Astrocyte (in vitro differentiated cells and primary cell): Measurements from ENCODE around the gene REPIN1. TPM values are rescaled to one million over a fixed set of nuclear protein-coding genes. Genes with fewer than 3 reads are reported as not detected.

Source experiments
- DNase-seq: peaks from one replicate; pipeline ENCODE4 v3.0.0-alpha.2; 2010; ENCODE audit warnings: low read depth
- FAIRE-seq: peaks from 2 replicates; lab custom pipeline; 2011; peaks lifted over from hg19 to GRCh38; lab: Jason Lieb, UNC
- H2AFZ ChIP-seq: 2 replicates; pipeline ENCODE4 v1.6.0; 2012; ENCODE audit warnings: low read depth, low read length, inconsistent platforms
- H3K27ac ChIP-seq: 2 replicates; pipeline ENCODE4 v1.5.1; 2011; ENCODE audit warnings: low read depth, low read length, inconsistent platforms
- H3K27me3 ChIP-seq: 2 replicates; pipeline ENCODE4 v1.6.0; 2011; ENCODE audit warnings: low read length, inconsistent platforms; ENCODE audit not compliant: insufficient read depth
- H3K36me3 ChIP-seq: 2 replicates; pipeline ENCODE4 v1.5.1; 2011; ENCODE audit warnings: low read length, inconsistent platforms; ENCODE audit not compliant: insufficient read depth
- H3K4me1 ChIP-seq: 2 replicates; pipeline ENCODE4 v1.5.1; 2011; ENCODE audit warnings: low read length, inconsistent platforms; ENCODE audit not compliant: insufficient read depth
- H3K4me2 ChIP-seq: 2 replicates; pipeline ENCODE4 v1.6.0; 2012; ENCODE audit warnings: low read length, inconsistent platforms
- H3K4me3 ChIP-seq: 2 replicates; pipeline ENCODE4 v1.5.1; 2011; ENCODE audit warnings: low read depth, mild to moderate bottlenecking, low read length, inconsistent platforms; ENCODE audit not compliant: insufficient read depth
- H3K79me2 ChIP-seq: 2 replicates; pipeline ENCODE4 v1.6.0; 2012; ENCODE audit warnings: mild to moderate bottlenecking, low read length, inconsistent platforms; ENCODE audit not compliant: insufficient read depth
- H3K9ac ChIP-seq: 2 replicates; pipeline ENCODE4 v1.6.0; 2012; ENCODE audit warnings: mild to moderate bottlenecking, low read length, inconsistent platforms
- H3K9me3 ChIP-seq: 2 replicates; pipeline ENCODE4 v1.5.1; 2012; ENCODE audit warnings: low read depth, mild to moderate bottlenecking, low read length, inconsistent platforms; ENCODE audit not compliant: insufficient read depth
- H4K20me1 ChIP-seq: 2 replicates; pipeline ENCODE4 v1.6.0; 2012; ENCODE audit warnings: low read length, inconsistent platforms; ENCODE audit not compliant: insufficient read depth
- H3K27ac Mint-ChIP-seq: one replicate; pipeline ENCODE4 v1.8.0; 2021; ENCODE audit warnings: mild to moderate bottlenecking, mixed read lengths; ENCODE audit not compliant: unreplicated experiment
- H3K27me3 Mint-ChIP-seq: one replicate; pipeline ENCODE4 v1.8.0; 2021; ENCODE audit warnings: low read depth, mixed read lengths; ENCODE audit not compliant: unreplicated experiment
- H3K36me3 Mint-ChIP-seq: one replicate; pipeline ENCODE4 v1.8.0; 2021; ENCODE audit warnings: low read depth, mixed read lengths; ENCODE audit not compliant: unreplicated experiment
- H3K4me1 Mint-ChIP-seq: one replicate; pipeline ENCODE4 v1.8.0; 2021; ENCODE audit warnings: low read depth, mixed read lengths; ENCODE audit not compliant: unreplicated experiment
- H3K4me3 Mint-ChIP-seq: one replicate; pipeline ENCODE4 v1.8.0; 2021; ENCODE audit warnings: mild to moderate bottlenecking, moderate library complexity, mixed read lengths; ENCODE audit not compliant: unreplicated experiment
- H3K9me3 Mint-ChIP-seq: one replicate; pipeline ENCODE4 v1.8.0; 2021; ENCODE audit warnings: mild to moderate bottlenecking, mixed read lengths; ENCODE audit not compliant: unreplicated experiment
- EZH2 ChIP-seq: IDR thresholded peaks from 2 replicates; pipeline ENCODE4 v1.6.1; 2012; ENCODE audit warnings: mild to moderate bottlenecking, low read length, inconsistent platforms; ENCODE audit not compliant: insufficient read depth
- total RNA-seq: library from RNA; stranded (reverse); gene quantifications from 2 replicates; pipeline ENCODE4 v1.2.1, GENCODE V29; 2021
- TF ChIP-seq, protein P1 (sequence below): IDR thresholded peaks from 2 replicates; pipeline ENCODE4 v1.5.1; 2011; ENCODE audit warnings: low read depth, mild to moderate bottlenecking, inconsistent platforms, low read length, moderate library complexity; ENCODE audit not compliant: insufficient read depth

REPIN1 gene
- total RNA-seq, 1 donor from 2014 or later = 95.3 TPM

DNA sequence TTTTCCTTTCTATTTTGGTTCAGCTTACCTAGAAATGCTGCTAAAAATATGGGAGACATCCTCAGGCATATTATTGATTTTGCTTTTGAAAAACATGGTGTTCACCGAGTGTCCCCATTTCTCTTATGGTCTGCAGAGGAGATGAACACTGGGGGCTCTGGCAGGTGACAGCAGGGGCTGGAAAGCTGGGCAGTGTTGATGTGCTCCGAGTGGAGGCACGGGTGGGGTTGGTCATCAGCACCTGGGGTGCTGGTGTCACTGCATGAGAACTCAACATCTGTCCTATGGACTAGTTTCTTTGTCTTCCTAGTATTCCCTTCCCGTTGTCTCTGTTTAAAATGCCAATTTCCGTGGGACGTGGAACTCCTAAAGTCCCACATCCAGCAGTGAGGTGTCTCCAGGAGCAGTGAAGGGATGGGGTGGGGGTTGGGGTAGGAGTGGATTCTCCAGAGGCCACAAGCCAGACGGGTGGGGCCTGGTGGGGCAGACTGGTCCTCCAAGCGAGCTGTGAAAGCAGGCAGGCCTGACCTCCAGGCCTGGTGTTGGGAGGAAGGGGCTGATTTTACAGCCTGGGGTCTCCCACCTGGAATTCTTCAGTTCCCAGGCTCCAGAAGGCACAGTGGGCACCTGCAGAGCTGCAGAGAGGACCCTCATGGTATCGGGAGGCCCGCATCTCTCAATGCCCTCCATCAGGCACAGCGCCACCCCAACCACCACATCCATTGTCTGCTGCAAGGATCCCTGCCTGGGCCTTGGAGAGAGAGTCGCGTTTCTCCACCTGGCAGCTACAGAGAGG is 35.0 kb downstream of the REPIN1 start:
- H3K79me2 ChIP-seq = no peaks in the 10 kb centered on the region
- no peaks in the 10 kb centered on the region for H3K27me3 Mint-ChIP-seq
- peak overlapping the region; percentile 79 for H3K4me3 Mint-ChIP-seq
- no peak overlapping the region for H3K4me3 ChIP-seq
- peaks cover 64% of the 10 kb centered on the region for H3K4me1 Mint-ChIP-seq
- no peak overlapping the region for H3K4me2 ChIP-seq
- no peak for DNase-seq
- no peak overlapping the region for H3K27ac ChIP-seq
- peak overlapping the region; percentile 47 for H3K27ac Mint-ChIP-seq
- H4K20me1 ChIP-seq = peaks cover 12% of the 10 kb centered on the region
- peaks cover 11% of the 10 kb centered on the region for H3K36me3 Mint-ChIP-seq
- H3K9me3 ChIP-seq = no peaks in the 10 kb centered on the region
- H3K4me1 ChIP-seq = peaks cover 16% of the 10 kb centered on the region
- no peak overlapping the region for H2AFZ ChIP-seq
- H3K9me3 Mint-ChIP-seq = no peaks in the 10 kb centered on the region
- TF ChIP-seq, protein P1, sequence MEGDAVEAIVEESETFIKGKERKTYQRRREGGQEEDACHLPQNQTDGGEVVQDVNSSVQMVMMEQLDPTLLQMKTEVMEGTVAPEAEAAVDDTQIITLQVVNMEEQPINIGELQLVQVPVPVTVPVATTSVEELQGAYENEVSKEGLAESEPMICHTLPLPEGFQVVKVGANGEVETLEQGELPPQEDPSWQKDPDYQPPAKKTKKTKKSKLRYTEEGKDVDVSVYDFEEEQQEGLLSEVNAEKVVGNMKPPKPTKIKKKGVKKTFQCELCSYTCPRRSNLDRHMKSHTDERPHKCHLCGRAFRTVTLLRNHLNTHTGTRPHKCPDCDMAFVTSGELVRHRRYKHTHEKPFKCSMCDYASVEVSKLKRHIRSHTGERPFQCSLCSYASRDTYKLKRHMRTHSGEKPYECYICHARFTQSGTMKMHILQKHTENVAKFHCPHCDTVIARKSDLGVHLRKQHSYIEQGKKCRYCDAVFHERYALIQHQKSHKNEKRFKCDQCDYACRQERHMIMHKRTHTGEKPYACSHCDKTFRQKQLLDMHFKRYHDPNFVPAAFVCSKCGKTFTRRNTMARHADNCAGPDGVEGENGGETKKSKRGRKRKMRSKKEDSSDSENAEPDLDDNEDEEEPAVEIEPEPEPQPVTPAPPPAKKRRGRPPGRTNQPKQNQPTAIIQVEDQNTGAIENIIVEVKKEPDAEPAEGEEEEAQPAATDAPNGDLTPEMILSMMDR = no peak
- TF ChIP-seq EZH2 = no peak
- peak overlapping the region; percentile 88 for H3K9ac ChIP-seq
- FAIRE-seq = no peak
- no peaks in the 10 kb centered on the region for H3K36me3 ChIP-seq
- no peaks in the 10 kb centered on the region for H3K27me3 ChIP-seq

DNA sequence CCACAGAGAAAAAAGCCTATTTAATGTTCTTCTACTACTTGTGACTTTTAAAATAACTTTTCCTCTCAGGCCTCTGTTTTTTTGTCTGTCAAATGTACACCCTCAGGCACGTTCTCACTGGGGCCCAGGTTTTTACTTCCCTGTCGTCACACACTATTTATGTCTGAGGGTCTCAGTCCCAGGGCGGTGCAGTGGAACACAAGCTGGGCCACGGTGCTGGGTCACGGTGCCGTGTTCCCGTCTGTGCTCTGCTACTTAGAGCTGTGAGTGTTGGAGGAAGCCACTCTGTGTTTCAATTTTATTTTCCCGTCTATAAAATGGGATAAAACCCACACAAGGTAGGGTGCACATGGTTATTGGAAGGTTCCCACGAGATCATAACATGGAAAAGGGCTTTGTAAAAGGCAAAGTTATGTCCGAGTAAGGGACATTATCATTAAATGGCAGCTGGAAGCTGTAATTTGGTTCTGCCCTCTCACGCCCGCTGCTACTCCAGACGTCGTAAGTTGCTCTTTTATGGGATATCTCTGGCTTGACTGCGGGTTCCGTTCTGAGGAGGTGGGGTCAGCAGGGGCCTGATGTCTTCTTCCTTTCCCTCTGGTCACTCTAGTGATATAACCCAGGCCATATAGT is 35.7 kb downstream of the REPIN1 start:
- H3K27ac Mint-ChIP-seq = peak overlapping the region; percentile 48
- no peaks in the 10 kb centered on the region for H3K27me3 ChIP-seq

More for the DNA sequence above, 35.7 kb downstream of the REPIN1 start:
- H3K27me3 Mint-ChIP-seq = no peaks in the 10 kb centered on the region
- FAIRE-seq (no peak), DNase-seq (no peak)
- peak overlapping the region; percentile 91 for H2AFZ ChIP-seq
- H3K4me1 Mint-ChIP-seq = peaks cover 61% of the 10 kb centered on the region
- H3K36me3 ChIP-seq = no peaks in the 10 kb centered on the region
- H3K9me3 Mint-ChIP-seq = no peaks in the 10 kb centered on the region
- peaks cover 5% of the 10 kb centered on the region for H4K20me1 ChIP-seq
- peak overlapping the region; percentile 88 for H3K9ac ChIP-seq
- peaks cover 16% of the 10 kb centered on the region for H3K4me1 ChIP-seq
- no peaks in the 10 kb centered on the region for H3K9me3 ChIP-seq
- no peak for TF ChIP-seq EZH2
- TF ChIP-seq, protein P1 = no peak
- no peaks in the 10 kb centered on the region for H3K79me2 ChIP-seq
- peak overlapping the region; percentile 52 for H3K27ac ChIP-seq
- peak overlapping the region; percentile 79 for H3K4me3 Mint-ChIP-seq
- peak overlapping the region; percentile 76 for H3K4me3 ChIP-seq
- H3K4me2 ChIP-seq = peak overlapping the region; percentile 96
- peaks cover 14% of the 10 kb centered on the region for H3K36me3 Mint-ChIP-seq
